ELR (cell line): ENCODE measurements around the gene HBG1.
A peak's percentile ranks its signal among the peaks of the same experiment; 100 is the strongest.

Experiments used
- DNase-seq: peaks from one replicate; pipeline ENCODE4 v3.0.0-alpha.2; 2015; ENCODE audit warnings: low read depth

HBG1 gene

DNA sequence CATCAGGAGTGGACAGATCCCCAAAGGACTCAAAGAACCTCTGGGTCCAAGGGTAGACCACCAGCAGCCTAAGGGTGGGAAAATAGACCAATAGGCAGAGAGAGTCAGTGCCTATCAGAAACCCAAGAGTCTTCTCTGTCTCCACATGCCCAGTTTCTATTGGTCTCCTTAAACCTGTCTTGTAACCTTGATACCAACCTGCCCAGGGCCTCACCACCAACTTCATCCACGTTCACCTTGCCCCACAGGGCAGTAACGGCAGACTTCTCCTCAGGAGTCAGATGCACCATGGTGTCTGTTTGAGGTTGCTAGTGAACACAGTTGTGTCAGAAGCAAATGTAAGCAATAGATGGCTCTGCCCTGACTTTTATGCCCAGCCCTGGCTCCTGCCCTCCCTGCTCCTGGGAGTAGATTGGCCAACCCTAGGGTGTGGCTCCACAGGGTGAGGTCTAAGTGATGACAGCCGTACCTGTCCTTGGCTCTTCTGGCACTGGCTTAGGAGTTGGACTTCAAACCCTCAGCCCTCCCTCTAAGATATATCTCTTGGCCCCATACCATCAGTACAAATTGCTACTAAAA lies 22.8 kb downstream of the HBG1 start, which contains the start of gene HBB:
Gene HBB, minus strand, starts transcription at position 340 of the 579 bp plus-strand sequence. Its CDS starts 50 bp downstream, at position 290.
- no peak for DNase-seq

DNA sequence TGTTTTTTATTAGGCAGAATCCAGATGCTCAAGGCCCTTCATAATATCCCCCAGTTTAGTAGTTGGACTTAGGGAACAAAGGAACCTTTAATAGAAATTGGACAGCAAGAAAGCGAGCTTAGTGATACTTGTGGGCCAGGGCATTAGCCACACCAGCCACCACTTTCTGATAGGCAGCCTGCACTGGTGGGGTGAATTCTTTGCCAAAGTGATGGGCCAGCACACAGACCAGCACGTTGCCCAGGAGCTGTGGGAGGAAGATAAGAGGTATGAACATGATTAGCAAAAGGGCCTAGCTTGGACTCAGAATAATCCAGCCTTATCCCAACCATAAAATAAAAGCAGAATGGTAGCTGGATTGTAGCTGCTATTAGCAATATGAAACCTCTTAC lies 24.2 kb downstream of the HBG1 start:
- DNase-seq, result no peak

DNA sequence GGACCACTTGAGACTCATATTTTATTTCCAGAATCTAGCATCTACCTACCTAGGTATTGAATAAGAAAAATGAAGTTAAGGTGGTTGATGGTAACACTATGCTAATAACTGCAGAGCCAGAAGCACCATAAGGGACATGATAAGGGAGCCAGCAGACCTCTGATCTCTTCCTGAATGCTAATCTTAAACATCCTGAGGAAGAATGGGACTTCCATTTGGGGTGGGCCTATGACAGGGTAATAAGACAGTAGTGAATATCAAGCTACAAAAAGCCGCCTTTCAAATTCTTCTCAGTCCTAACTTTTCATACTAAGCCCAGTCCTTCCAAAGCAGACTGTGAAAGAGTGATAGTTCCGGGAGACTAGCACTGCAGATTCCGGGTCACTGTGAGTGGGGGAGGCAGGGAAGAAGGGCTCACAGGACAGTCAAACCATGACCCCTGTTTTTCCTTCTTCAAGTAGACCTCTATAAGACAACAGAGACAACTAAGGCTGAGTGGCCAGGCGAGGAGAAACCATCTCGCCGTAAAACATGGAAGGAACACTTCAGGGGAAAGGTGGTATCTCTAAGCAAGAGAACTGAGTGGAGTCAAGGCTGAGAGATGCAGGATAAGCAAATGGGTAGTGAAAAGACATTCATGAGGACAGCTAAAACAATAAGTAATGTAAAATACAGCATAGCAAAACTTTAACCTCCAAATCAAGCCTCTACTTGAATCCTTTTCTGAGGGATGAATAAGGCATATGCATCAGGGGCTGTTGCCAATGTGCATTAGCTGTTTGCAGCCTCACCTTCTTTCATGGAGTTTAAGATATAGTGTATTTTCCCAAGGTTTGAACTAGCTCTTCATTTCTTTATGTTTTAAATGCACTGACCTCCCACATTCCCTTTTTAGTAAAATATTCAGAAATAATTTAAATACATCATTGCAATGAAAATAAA lies 24.8 kb downstream of the HBG1 start:
- no peak for DNase-seq

DNA sequence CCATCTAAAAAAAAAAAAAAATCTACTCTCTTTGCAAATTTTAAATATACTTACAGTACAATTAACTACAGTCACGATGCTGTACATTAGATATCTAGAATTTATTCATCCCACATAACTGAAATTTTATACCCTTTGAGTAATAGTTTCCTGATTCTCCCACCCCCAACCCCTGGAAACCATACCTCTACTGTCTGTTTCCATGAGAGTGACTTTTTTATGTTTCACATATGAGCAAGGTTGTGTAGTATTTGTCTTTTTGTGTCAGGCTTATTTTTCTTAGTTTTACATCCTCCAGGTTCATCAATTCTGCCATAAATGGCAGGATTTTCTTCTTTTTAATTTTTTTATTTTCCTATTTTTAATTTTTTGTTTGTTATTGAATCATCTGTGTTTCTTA lies 26.0 kb downstream of the HBG1 start:
- no peak for DNase-seq

DNA sequence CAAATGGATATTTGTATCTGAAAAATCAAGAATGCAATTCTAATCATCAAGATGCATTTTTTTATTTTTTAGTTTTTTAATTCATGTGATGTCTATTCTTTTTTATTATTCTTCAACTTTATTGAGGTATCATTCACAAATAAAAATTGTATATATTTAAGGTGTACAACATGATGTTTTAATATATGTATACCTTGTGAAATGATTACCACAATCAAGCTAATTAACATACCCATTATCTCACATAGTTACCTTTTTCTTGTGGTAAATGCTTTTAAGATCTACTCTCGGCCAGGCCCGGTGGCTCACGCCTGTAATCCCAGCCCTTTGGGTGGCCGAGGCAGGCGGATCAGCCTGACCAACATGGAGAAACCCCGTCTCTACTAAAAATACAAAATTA lies 26.5 kb downstream of the HBG1 start:
- no peak for DNase-seq

DNA sequence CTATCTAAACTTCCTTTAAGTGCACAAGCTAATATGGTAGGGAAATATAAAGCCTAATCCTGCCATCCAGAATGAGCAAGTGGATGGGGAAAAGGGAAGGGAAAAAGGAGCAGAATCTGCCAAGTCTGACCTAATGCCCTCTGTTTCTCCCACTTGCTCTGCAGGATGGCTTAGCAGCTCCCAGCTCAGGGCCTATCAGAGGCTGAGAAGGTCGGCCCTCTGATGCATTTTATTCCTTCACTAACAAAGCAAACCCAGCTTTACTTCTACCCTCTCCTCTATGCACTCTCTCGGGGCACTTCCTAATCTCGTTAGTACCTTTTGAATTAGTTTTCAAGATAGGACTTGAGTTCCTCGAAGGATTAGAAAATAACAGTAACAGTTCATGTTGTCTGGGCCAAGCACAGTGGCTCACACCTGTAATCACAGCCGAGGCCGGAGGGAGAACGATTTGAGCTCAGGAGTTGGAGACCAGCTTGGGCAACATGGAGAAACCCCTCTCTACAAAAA lies 39.2 kb downstream of the HBG1 start:
- DNase-seq, result no peak

DNA sequence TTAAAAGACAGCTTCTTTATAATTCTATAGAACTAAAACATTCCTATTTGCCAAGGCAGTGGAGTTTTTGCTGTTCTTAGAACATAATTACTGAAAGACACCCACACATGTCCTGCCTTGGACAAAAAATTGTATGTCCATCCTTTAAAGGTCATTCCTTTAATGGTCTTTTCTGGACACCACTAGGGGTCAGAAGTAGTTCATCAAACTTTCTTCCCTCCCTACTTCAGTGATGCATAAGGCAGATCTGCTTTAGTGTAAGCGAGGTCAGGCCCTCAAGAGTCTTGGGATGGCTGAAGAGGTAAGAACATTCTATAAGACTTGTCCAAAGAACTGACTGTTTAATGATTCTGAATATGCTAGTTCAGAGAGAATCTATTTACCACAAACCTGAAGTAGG lies 44.9 kb downstream of the HBG1 start:
- peak; percentile 89 for DNase-seq

DNA sequence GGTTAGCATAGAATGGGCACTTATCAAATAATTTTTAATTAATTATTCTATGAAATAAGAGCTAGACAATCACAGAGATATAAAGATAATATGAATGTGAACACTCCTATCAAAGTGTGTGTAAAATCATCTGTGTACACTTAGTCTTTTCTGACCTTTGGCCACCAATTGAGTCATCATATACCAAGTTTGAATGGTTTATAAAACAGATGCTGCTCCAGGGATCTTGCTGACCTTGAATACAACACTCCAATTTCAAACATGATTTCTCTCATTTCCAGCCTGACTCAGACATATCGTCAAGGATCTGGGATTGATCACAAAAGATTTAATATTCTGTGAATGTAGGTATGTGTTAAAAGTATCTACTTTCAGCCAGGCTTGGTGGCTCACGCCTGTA lies 46.3 kb downstream of the HBG1 start:
- DNase-seq, result peak; percentile 24

DNA sequence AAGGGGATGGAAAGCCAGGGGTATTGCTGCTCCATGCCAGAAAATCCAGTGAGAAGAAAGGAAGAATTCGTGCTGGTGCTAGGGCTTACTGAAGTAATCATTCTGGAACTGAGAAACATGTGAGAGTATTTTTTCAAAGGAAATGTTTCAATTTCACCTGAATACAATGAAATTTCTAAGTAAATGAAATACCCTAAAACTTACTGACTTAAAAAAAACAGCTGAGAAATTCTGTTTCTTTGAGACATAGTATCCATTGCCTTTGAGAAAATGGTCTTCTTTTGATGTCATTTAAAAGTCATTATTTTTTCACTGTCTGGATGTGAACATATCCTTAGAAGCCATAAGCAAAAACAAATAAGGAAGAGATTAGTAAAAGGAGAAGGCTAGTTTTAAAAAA lies 49.1 kb downstream of the HBG1 start, which contains the start of gene OR51V1:
Gene OR51V1, minus strand, starts transcription at position 101 of the 400 bp plus-strand sequence. Its CDS starts 0 bp downstream, at position 101.
- no peak for DNase-seq

DNA sequence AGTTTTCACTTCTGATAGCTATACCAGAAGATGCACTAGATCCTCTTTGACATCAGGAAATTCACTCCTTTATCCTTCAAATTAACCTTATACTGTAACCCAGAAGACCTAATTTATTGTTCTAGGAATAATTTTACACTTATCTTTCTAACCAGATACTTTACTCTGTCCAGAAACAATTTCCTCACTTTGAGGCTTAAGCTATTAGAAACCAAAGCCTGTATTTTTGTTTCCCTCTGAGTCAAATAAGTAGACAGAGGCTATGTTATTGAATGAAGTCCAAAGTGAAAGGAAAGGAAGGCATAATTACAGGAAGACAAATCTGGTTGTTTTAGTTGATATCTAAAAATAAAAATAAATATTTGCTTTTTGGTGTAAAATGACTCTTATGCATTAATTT lies 51.4 kb downstream of the HBG1 start:
- DNase-seq, result no peak
